Measurements from ENCODE around the gene RAB40A.

DNA sequence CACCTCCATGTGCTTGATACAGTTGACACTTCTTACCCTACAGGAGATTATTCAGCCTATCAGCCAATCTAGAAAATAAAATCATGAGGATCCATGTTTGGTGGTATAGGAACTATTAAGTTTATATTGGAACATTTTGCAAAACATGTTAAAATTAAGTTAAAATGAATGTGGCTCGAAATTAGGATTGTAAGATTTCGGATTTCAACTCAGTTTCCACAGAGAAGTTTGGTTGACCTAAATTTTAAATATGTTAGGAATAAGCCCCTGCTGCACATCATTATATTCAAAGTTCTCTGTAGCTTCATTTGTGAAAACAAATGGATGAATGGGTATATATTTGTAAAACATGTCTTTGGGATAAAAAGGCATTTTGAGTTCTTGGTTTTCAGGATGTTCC, at the start of gene RAB40A:
- TF ChIP-seq POU2F2 (IDR thresholded peaks at IDR 0.05; ENCODE audit: borderline replicate concordance, low read depth, low read length) (no peak), TAF1 (IDR thresholded peaks at IDR 0.05; ENCODE audit: borderline replicate concordance, low read depth, low read length) (no peak), ETV6 (conservative IDR thresholded peaks at IDR 0.05 in 1 of 2, IDR thresholded peaks at IDR 0.05 in 1 of 2; ENCODE audit: borderline replicate concordance in 1 of 2, low read depth in 1 of 2) (no peak), MYC (IDR thresholded peaks at IDR 0.05; ENCODE audit: insufficient read depth, insufficient read length, insufficient replicate concordance, low read length, severe bottlenecking) (no peak), CREB1 (IDR thresholded peaks at IDR 0.05; ENCODE audit: low read depth) (no peak), POLR2AphosphoS5 (IDR thresholded peaks at IDR 0.05; ENCODE audit: low read length) (no peak), RBBP5 (conservative IDR thresholded peaks at IDR 0.05) (no peak), CBX5 (IDR thresholded peaks at IDR 0.05; ENCODE audit: low read depth) (no peak)
- TF ChIP-seq, protein P1, sequence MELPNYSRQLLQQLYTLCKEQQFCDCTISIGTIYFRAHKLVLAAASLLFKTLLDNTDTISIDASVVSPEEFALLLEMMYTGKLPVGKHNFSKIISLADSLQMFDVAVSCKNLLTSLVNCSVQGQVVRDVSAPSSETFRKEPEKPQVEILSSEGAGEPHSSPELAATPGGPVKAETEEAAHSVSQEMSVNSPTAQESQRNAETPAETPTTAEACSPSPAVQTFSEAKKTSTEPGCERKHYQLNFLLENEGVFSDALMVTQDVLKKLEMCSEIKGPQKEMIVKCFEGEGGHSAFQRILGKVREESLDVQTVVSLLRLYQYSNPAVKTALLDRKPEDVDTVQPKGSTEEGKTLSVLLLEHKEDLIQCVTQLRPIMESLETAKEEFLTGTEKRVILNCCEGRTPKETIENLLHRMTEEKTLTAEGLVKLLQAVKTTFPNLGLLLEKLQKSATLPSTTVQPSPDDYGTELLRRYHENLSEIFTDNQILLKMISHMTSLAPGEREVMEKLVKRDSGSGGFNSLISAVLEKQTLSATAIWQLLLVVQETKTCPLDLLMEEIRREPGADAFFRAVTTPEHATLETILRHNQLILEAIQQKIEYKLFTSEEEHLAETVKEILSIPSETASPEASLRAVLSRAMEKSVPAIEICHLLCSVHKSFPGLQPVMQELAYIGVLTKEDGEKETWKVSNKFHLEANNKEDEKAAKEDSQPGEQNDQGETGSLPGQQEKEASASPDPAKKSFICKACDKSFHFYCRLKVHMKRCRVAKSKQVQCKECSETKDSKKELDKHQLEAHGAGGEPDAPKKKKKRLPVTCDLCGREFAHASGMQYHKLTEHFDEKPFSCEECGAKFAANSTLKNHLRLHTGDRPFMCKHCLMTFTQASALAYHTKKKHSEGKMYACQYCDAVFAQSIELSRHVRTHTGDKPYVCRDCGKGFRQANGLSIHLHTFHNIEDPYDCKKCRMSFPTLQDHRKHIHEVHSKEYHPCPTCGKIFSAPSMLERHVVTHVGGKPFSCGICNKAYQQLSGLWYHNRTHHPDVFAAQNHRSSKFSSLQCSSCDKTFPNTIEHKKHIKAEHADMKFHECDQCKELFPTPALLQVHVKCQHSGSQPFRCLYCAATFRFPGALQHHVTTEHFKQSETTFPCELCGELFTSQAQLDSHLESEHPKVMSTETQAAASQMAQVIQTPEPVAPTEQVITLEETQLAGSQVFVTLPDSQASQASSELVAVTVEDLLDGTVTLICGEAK (IDR thresholded peaks at IDR 0.05; ENCODE audit: borderline replicate concordance), result no peak
- TF ChIP-seq, protein P2, sequence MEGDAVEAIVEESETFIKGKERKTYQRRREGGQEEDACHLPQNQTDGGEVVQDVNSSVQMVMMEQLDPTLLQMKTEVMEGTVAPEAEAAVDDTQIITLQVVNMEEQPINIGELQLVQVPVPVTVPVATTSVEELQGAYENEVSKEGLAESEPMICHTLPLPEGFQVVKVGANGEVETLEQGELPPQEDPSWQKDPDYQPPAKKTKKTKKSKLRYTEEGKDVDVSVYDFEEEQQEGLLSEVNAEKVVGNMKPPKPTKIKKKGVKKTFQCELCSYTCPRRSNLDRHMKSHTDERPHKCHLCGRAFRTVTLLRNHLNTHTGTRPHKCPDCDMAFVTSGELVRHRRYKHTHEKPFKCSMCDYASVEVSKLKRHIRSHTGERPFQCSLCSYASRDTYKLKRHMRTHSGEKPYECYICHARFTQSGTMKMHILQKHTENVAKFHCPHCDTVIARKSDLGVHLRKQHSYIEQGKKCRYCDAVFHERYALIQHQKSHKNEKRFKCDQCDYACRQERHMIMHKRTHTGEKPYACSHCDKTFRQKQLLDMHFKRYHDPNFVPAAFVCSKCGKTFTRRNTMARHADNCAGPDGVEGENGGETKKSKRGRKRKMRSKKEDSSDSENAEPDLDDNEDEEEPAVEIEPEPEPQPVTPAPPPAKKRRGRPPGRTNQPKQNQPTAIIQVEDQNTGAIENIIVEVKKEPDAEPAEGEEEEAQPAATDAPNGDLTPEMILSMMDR (IDR thresholded peaks at IDR 0.05 in 2 of 3, conservative IDR thresholded peaks at IDR 0.05 in 1 of 3; ENCODE audit: control insufficient read depth in 2 of 3, extremely low read depth in 1 of 3, insufficient read depth in 1 of 3, low read depth in 3 of 3, low read length in 3 of 3), result no peak

Measured in GM12878 (cell line).